Stimulated activated CD4-positive, alpha-beta T cell treated with anti-CD3 and anti-CD28 coated beads, Interleukin-2, amount 100 ng/mL, for 24 hours (primary cell): ENCODE results near the gene OR51A2.
A peak's percentile ranks its signal among the peaks of the same experiment; 100 is the strongest.
"Not testable (repeated sequence)": the region's sequence is repeated elsewhere in the genome, so short reads cannot be mapped to it uniquely, and the experiment has no call there.

Experiments used
- DNase-seq, 2 donors: peaks; one replicate each; pipeline ENCODE4 v3.0.0-alpha.2; 2020

The OR51A2 gene, protein sequence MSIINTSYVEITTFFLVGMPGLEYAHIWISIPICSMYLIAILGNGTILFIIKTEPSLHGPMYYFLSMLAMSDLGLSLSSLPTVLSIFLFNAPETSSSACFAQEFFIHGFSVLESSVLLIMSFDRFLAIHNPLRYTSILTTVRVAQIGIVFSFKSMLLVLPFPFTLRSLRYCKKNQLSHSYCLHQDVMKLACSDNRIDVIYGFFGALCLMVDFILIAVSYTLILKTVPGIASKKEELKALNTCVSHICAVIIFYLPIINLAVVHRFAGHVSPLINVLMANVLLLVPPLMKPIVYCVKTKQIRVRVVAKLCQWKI

DNA sequence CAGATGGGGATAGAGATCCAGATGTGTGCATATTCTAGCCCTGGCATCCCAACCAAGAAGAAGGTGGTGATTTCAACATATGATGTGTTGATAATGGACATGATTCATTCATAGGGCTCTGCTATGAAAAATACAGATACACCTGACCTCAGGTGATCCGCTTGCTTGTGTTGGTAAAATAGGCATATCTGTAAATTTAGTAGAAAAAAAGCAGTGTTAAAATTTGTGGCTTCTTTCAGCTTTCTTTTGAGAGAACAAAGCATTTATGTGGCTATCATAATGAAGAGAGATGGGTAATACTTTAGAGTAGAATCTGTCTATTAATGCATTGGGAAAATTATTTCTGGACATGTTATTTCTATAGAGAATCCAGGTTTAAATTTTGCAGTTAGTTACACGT is at the start of gene OR51A2:
Gene OR51A2 (minus strand): TSS at position 101 of the 400 bp plus-strand sequence. CDS start 0 bp downstream, at position 101.
- DNase-seq, result not testable (repeated sequence)

DNA sequence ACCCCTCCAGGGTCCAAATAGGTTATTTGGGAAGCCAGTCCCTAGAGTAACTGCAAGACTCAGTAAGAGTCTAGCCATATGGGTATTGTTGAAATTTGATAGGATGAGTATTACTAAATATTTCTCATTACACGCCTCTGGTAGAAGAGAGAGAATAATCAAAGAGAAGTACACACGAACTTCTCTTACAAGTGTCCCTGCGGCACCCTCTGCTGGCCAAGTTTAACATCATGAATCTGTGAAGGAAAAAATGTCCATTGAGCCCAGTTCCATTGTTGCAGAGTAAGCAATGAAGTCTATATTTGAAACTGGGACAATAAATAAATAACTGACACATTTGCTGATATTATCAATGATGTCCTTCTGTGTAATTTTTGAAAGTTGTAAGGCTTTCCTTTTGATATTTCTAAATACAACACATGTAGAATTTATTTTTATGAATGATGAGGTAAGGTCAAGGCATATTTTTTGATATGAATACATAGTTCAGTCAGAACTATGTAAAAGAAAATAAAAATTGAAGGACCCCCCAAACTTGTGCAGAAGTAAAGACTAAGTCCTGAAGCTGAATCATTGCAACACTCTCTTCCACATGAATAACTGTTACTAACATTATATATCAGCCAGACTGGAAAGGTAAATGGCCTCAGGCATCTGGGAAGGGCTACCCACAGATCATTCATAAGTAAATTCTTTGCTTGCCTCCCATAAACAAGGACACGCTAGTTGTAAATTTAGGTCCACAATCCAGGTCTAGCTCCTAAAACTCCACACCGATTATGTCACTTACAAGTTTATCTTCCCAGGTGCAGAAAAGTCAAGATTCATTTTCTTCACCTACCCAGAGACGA is 49.1 kb upstream of the OR51A2 start:
- DNase-seq, result peak in 1 of 2 donors; percentile 45

DNA sequence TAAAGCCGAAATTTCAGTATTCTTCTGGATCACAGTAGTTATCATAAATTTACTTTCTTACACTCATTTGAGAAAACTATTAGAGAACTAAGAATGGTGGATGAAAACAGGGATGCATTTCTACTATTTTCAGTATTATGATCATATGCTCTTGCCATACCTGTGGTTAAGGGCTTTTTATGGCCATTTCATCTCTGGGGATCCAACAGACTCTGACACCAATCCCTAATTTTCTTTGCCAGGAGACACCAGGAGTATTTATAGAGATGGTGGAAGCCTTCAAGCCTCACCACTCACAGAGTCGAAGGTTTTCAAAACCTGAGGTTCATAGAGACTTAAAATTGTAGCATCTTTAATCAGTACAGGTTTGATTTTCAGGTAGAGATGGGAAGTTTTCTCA is 39.0 kb upstream of the OR51A2 start, which contains the start of gene OR51L1:
Gene OR51L1 (plus strand): TSS at position 301 of the 400 bp plus-strand sequence. CDS start 4,132 bp downstream, outside the sequence.
- no peak for DNase-seq

DNA sequence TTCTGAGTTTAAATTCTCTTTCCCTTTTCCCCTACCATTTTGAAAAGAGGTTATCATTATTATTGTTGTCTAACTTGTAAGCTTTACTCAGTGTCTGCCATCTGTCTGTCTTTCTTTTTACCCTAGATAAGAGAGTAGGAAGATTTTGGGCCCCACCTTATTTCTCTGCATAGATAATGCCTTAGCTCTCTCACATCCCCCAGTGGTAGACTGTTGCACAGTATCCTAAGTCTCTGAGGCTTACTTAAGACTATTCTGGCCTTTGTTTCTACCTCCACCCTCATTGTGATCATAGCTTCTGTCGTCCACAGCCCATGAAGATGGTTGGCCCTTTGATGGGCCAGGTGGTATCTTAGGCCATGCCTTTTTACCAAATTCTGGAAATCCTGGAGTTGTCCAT is 35.5 kb upstream of the OR51A2 start:
- DNase-seq, result no peak

DNA sequence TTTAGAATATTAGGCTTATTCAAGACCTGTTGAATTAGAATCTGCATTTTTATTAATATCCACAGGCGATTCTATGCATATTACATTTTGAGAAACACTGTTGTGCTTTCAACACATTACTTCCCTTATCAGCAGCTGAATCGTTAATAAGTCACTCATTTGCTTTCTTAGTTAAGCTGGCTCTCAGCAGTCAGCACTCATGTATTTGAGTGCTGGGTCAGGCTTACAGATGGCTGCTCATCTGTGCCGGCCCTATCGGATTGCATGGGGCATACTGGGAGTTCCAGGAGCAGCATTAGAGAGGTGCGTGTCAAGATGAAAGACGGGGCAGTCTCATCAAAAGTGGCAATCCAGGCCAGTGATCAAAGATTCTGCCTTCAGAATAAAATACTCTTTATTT is 28.3 kb upstream of the OR51A2 start:
- no peak for DNase-seq

DNA sequence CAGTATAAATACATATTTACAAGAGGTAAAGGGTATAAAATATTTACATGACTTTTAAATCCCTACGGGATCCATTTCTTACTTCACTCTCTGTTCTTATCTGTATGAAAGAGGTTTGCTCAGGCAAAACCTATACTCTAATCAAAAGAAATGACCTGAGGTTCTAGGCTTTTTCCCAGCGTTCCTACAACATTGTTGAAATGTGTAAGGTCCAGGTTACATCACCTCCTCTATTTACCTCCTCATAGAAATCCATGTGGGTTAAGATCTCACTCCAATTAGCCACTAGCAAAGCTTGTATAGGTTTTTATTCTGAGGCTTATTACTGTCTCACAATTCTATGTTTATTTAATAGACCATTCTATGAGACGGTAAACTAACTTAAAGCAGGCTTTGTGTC is 27.2 kb upstream of the OR51A2 start:
- no peak for DNase-seq

DNA sequence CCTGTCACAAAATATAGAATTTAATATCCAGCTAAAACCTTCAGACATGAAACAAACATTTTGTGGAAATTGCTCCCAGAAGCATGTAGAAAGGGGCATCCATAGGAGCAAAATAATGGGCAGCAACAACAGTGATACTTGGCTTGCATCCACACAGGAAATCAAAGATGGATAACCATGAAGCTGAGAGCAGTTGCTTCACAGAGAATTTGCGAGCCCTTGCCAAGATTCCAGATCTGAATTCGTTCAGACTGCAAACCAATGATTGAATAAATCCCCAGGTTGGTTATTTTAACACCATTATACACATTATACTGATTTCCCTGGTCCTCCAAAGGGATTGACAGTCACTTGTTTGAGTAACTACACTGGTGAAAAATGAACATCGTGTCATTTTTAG is 23.5 kb upstream of the OR51A2 start:
- DNase-seq, result no peak

DNA sequence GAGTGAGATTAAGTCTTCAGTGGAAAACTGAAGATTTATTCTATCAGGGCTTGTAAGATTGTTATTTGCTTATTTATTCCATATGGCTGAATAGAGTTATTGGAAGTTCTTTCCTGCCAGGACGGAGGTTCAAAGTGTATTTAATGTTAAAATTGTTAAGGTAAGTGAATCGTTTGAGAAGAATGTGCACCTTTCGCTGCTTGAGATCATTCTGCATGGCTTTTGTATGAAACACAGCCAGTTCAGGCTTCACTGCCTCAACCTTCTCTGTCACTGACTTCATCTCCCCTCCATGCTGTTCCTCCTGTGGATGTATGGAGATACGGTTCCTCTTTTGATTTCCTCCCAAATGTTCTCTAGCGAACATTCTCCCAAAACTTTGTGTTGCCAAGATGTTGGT is 19.9 kb upstream of the OR51A2 start:
- DNase-seq, result no peak

DNA sequence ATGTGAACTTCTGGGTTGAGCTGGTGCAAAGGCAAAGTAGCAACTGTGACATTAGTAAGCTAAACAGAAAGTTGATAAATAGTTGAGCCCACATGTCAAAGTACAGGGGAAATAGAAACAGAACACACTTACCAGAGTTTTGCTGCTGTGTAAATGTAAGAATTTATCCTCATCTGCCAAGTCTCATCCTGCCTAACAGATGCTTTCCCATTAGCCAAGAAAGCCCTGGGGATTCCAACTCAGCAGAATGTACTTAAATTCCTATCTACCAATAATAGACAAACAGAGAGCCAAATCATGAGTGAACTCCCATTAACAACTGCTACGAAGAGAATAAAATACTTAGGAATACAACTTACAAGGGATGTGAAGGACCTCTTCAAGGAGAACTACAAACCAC is 7.3 kb upstream of the OR51A2 start:
- no peak for DNase-seq

DNA sequence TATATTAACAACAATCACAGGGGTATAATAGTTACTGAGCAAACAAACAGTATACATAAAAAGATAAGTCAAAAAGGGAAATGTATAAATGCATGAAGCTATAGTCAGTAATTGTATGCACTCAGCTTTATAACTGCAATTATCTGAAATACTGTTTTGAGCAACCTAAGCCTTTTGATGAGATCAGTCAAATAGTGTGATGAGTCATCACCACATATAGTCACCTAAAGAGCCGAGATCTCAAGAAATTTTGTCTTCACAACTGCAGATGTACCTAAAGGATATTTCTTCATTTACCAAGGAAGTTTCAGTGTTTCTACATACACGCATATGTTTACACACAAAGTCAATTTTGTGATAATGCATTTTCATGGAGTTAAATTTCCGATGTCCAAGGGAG is 5.4 kb upstream of the OR51A2 start:
- DNase-seq, result no peak

DNA sequence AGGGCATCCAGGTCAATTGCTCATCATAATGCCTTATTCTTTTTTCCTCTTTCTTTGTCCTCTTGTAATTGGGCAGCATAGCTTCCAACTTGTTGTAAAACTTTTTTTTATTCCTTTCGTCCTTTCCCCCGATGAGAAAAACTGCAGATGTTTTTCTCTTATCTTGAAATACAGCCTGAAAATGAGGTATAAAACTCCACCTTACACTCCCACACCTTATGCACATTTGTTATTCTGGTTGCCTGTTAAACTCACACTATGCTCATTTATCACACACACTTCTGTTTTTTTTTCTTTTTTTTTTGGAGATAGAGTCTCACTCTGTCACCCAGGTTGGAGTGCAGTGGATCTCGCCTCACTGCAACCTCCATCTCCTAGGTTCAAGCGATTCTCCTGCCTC is 1.9 kb upstream of the OR51A2 start:
- DNase-seq, result no peak

DNA sequence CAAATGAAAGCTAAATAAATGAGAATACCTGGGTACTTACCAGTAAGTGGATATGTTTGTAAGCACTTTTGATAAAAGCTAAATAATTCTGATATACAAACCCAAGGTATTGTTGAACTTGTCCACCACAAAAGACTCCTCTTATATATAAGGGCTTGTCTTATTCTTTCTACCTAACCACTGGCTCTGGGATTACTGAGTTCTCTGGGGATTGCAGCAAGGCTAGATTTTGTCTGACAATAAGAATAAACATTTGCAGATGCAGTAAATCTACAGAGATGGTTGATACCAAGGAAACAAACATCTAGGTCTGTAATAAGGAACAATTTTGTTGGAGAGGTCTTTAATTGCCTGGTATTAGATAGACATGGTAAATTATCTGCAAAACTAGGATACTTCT is 8.0 kb downstream of the OR51A2 start, which contains the start of gene OR51A4:
Gene OR51A4 (minus strand): TSS at position 101 of the 400 bp plus-strand sequence. CDS start 505 bp downstream, outside the sequence.
- DNase-seq, result no peak

DNA sequence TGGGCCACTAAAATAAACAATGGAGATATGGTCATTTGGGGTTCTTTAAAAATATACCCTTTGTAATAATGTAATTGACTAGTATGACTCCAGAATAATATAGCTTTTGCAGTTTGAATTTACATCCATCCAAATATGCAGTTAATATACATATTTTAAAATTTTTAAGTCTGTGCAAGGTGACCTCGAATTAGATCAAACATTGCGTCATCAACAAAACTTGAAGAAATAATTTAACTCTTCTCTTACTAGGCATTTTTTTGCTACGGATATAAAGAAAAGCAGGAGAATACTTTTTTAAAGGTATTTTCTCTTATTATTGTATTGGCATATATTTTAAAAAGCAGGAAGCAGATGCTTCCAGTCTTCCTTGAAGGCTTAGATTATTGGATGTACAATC is 18.8 kb downstream of the OR51A2 start:
- DNase-seq, result no peak

DNA sequence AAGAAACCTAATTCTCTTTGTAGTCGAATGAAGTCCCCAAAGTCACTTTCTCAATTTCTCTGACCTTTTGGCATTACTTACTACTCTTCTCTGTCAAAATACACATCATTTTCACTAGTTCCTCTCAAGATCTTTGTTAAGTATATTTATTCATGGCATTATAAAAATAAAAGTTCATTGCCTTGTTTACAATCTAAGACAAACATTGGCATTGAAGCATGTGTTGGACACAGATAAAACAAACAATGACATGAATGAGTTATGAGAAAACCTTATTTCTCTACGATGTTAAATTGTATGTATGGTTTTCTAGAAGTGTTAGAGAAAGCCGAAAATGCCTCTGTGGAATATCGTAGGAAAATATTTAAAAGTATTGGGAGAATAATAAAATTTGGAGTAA is 22.8 kb downstream of the OR51A2 start:
- no peak for DNase-seq

DNA sequence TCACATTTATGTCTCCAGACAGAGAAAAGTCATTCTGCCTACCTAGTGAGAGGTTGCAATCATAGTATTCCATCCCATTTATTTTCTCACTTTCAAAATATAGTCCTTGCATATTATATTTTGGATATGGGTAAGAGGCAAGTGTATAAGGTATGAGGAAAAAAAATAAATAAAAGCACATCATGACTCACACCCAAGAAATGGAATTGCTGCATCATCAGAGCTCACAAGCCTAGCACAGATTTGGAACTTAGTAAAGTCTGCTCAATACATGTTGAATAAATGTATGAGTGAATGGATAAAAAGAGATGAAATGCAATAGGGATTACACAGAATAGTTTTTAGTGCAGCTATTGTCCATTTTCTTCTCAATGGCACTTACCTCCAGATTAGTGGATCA is 28.9 kb downstream of the OR51A2 start:
- DNase-seq, result no peak

DNA sequence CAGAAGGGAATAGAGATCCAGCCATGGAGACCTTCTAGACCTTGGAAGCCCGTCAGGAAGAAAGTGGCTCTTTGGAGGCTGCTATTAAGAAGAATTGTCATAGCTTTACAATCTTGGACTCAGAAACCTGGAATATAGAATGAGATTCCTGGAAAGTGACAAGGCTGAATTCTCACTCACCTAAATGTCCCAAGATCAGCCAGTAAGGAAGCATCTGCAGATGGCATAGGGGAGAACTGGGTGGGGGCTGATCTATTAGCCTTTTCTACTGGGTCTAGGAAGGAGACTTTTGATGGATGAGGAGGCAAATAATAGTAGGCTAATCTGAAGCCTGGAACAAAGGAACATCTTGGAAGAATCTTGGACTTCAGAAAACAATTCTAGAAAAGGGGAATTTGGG is 31.3 kb downstream of the OR51A2 start, which contains the start of gene OR51G1:
Gene OR51G1 (minus strand): TSS at position 101 of the 400 bp plus-strand sequence. CDS start 0 bp downstream, at position 101.
- no peak for DNase-seq

DNA sequence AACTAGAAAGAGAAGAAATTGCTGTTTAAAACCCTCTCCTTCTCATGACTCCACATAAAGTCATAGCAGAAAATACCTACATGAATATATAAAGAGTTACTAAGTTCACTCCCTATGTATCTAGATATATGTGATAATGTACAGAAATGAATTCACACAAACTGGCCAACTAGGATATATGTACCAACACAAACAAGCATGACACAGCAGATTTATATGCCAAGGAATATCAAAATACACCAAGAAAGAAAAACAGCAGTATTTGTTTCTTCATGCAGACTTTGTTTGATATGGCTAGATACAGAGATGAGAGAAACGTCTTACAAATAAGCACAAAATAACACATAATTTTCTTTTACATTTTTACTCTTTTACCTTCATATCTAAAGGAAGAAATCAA is 33.2 kb downstream of the OR51A2 start:
- no peak for DNase-seq

DNA sequence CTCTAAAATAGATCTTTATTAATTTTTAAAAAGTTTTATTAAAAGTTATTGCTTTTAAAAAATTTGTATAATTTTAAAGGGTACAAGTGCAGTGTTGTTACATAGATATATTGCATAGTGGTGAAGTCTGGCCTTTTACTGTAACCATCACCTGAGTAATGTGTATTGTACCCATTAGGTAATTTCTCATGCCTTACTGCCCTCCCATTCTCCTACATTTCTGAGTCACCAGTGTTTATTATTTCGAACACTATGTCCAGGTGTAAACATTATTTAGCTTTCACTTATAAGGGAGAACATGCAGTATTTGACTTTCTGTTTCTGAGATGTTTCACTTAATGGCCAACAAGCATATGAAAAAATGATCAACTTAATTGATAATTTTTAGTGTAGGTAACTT is 33.7 kb downstream of the OR51A2 start:
- no peak for DNase-seq

DNA sequence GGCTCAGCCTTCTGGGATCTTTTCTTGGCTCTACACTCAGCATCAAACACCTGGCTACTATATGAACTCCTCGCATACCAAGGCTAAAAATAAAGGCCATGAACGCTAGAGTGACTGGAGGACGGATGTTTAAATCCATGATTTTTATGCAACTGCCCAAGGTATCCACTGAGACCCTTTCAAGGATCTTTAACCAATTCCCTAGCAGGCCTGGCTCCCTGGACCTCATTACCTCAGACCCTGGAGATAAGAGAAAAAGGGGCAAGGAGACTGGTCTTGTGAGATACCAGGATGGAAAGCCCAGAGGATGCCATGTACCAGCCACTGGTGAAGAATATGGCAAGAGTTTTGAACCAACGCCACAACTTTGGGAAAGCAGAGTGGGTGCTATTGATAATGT is 36.3 kb downstream of the OR51A2 start, which contains the start of gene OR51G2:
Gene OR51G2 (minus strand): TSS at position 101 of the 400 bp plus-strand sequence. CDS start 3,687 bp downstream, outside the sequence.
- DNase-seq, result no peak

DNA sequence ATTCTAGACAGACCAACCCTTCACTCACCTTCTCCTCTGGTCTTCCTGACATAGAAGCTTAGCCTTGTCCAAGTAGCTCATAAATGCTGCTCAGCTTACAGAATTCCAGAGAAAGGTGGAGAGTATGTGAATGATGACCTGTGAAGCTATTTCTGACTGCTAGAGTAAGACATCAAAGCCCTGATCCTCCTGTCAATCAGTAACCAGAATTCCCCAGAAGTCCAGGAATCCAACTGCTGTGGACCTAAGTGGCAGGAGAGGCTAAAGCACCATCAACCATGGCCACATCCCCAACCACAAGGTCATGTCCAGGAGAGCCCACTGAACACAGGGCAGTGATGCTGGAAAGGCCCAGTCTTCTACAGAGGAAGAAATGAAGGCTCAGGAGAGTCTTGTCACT is 38.9 kb downstream of the OR51A2 start:
- DNase-seq, result no peak
